Activated T-helper 1 cell treated with anti-CD3 and anti-CD28 coated beads, Interleukin-12 subunit alpha, Interleukin-12 subunit beta, Interleukin-2, Interleukin-4 antibody, amounts not matched to agents 30 ng/mL and 10 ng/mL and 1 ng/mL, durations not matched to agents 14 hours and 24 hours and 36 hours (primary cell): ENCODE results near the gene GPC1. TPM values are rescaled to one million over a fixed set of nuclear protein-coding genes. Genes with fewer than 3 reads are reported as not detected.

Experiments used
- DNase-seq: peaks from one replicate; pipeline ENCODE4 v3.0.0; 2021; ENCODE audit warnings: low spot score
- H3K27ac Mint-ChIP-seq: one replicate; pipeline ENCODE4 v1.8.0; 2021; ENCODE audit warnings: mild to moderate bottlenecking, mixed read lengths
- H3K27me3 Mint-ChIP-seq: one replicate; pipeline ENCODE4 v1.8.0; 2022; ENCODE audit warnings: mild to moderate bottlenecking, moderate library complexity, mixed read lengths; ENCODE audit not compliant: insufficient read depth
- H3K36me3 Mint-ChIP-seq: one replicate; pipeline ENCODE4 v1.8.0; 2021; ENCODE audit warnings: low read depth, mixed read lengths
- H3K4me1 Mint-ChIP-seq: one replicate; pipeline ENCODE4 v1.8.0; 2021; ENCODE audit warnings: low read depth, mixed read lengths
- H3K4me3 Mint-ChIP-seq: one replicate; pipeline ENCODE4 v1.8.0; 2021; ENCODE audit warnings: mild to moderate bottlenecking, moderate library complexity, mixed read lengths
- H3K9me3 Mint-ChIP-seq: one replicate; pipeline ENCODE4 v1.8.0; 2021; ENCODE audit warnings: mixed read lengths
- intact Hi-C: fragments of 100-400 bp; cut with micrococcal nuclease; formaldehyde crosslinking; loops from one replicate; pipeline ENCODE4 v1.15.1; 2024
- total RNA-seq: library from RNA; stranded (reverse); gene quantifications from 2 replicates; pipeline ENCODE4 v1.2.3, GENCODE V29; 2022

GPC1 gene
- total RNA-seq, 1 donor from 2014 or later = 6.2 TPM

DNA sequence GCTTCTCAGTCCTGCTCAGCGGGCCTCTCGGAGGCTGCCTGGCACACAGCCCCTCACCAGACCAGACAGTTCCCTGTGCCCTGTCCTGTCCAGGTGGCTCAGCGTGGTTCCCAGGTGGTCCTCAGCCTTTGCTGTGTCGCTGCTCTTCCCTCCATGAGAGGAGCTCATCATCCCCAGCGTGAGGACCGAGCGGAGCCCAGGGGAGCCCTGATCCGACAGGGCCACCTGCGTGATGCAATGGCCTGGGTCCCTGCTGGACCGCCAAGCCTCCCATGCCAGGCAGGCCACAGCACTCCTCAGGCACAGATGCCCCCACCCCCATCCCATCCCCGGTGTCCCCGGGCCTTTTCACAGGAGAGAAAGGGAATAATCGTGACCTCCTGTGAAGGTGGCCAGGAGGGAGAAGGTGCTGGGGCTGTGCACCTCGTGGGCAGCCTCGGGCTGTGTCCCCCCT lies 4.3 kb downstream of the GPC1 start:
- H3K27me3 Mint-ChIP-seq = peaks cover 6% of the 10 kb centered on the region
- H3K4me1 Mint-ChIP-seq = no peaks in the 10 kb centered on the region
- no peak for DNase-seq
- no peaks in the 10 kb centered on the region for H3K36me3 Mint-ChIP-seq
- intact Hi-C loops = loop anchor here (5.0 to 10.0 kb wide), 2 partner anchors 302 to 415 kb away; partner anchors contain the start of genes COPS9 and NDUFA10
- H3K9me3 Mint-ChIP-seq = no peaks in the 10 kb centered on the region
- no peak overlapping the region for H3K27ac Mint-ChIP-seq
- H3K4me3 Mint-ChIP-seq = no peak overlapping the region

DNA sequence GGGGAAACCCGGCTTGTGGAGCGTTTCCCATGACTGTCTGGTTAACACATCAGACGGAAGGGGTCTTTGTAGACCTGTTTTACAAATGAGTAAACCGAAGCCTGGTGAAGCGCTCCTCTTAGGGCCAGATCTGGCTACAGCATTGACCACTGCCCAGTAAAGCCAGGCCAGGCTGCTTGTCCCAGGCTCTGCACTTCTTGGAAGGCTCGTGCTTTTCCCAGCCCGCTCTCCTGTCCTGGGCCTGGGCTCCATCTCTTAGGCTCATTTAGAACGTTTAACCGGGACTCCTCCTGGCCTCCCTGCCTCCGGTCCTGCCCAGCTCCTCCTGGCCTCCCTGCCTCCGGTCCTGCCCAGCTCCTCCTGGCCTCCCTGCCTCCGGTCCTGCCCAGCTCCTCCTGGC lies 4.8 kb downstream of the GPC1 start:
- no peak overlapping the region for H3K27ac Mint-ChIP-seq
- no peaks in the 10 kb centered on the region for H3K9me3 Mint-ChIP-seq
- no peak overlapping the region for H3K4me3 Mint-ChIP-seq
- no peaks in the 10 kb centered on the region for H3K36me3 Mint-ChIP-seq
- no peak for DNase-seq
- intact Hi-C loops = no loop called here
- peaks cover 6% of the 10 kb centered on the region for H3K27me3 Mint-ChIP-seq
- no peaks in the 10 kb centered on the region for H3K4me1 Mint-ChIP-seq

DNA sequence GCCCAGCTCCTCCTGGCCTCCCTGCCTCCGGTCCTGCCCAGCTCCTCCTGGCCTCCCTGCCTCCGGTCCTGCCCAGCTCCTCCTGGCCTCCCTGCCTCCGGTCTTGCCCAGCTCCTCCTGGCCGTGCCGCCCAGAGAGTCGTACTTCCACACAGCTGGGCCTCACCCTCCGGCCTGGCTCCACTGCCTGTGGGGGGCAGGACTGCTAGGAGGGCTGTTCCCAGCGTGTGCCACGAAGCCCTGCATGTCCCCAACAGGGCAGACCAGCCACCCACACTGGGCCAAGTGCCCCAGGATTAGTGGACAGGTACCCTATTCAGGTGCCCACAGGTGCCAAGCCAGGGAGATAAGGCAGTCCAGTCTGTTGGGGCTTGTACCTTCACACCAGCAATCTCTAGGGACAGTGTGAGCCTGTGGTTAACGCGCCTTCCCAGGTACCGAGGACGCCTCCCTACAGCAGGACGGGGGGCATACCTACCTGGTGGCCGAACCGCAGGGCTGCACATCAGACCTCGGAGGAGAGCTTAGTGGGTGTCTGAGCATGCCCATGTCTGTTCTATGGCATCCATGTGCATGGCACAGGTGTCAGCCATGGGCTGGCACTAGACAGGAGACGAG lies 5.3 kb downstream of the GPC1 start:
- H3K36me3 Mint-ChIP-seq = no peaks in the 10 kb centered on the region

DNA sequence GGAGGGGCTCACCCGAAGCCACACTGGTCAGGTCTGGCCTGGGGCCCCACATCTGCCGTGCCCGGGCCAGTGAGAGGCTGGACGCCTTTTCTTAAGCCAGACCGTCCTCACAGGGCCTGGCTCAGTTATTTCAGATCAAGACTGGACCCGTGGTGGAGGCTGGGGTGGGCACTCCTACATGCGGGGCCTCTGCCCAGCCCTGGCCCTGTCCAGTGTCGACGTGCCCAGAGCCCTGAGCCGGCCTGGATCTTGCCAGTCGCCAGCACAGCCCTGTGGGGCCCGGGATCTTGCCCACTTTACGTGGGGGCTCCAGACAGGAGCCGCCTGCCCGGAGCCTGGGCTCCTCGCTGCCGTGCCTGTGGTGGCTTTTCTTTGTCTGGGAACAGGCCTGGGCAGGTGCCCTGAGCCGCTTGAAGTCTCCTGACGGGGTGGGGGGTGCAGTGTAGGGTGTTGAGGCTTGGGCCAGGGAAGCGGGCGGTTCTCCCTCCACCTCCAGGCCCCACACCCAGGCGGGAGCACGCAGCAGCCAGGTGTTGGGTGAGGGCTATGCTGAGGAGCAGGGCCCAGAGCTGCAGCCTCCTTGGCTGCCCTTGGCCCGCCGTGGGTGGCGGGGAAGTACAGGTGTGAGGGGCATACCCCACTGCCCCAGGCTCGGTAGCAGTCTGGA lies 6.0 kb downstream of the GPC1 start:
- intact Hi-C loops = no loop called here
- no peak overlapping the region for H3K4me3 Mint-ChIP-seq
- DNase-seq = no peak
- no peaks in the 10 kb centered on the region for H3K36me3 Mint-ChIP-seq
- peaks cover 6% of the 10 kb centered on the region for H3K27me3 Mint-ChIP-seq
- H3K4me1 Mint-ChIP-seq = no peaks in the 10 kb centered on the region
- H3K27ac Mint-ChIP-seq = no peak overlapping the region
- no peaks in the 10 kb centered on the region for H3K9me3 Mint-ChIP-seq

More for the DNA sequence above, 5.3 kb downstream of the GPC1 start:
- Mint-ChIP-seq H3K4me3 (no peak overlapping the region), H3K27ac (no peak overlapping the region), H3K27me3 (peaks cover 6% of the 10 kb centered on the region), H3K9me3 (no peaks in the 10 kb centered on the region), H3K4me1 (no peaks in the 10 kb centered on the region)
- intact Hi-C loops = no loop called here
- DNase-seq = no peak

DNA sequence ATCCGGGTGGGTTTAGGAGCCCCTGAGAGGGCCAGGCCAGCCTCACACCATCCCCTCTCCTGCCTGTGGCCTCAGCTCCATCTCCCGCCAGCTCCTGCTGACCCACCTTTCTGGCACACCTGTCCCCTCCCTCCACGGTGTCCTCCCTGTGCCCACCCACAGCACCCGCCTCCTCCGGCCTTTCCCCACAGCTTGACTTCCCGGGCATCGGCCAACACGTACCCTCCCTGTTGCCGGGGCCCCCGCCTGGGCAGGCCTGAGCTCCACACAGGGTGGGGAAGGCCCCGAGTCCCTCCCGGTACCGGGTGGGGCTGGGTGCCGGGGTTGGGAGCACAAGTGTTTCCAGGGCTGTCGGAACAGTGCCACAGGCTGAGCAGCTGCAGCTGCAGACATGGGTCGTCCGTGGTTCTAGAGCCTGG lies 6.5 kb downstream of the GPC1 start:
- no peaks in the 10 kb centered on the region for H3K4me1 Mint-ChIP-seq
- H3K36me3 Mint-ChIP-seq = no peaks in the 10 kb centered on the region
- H3K27ac Mint-ChIP-seq = no peak overlapping the region
- no peak for DNase-seq
- H3K4me3 Mint-ChIP-seq = no peak overlapping the region
- no peaks in the 10 kb centered on the region for H3K9me3 Mint-ChIP-seq
- H3K27me3 Mint-ChIP-seq = peaks cover 6% of the 10 kb centered on the region
- intact Hi-C loops = no loop called here

DNA sequence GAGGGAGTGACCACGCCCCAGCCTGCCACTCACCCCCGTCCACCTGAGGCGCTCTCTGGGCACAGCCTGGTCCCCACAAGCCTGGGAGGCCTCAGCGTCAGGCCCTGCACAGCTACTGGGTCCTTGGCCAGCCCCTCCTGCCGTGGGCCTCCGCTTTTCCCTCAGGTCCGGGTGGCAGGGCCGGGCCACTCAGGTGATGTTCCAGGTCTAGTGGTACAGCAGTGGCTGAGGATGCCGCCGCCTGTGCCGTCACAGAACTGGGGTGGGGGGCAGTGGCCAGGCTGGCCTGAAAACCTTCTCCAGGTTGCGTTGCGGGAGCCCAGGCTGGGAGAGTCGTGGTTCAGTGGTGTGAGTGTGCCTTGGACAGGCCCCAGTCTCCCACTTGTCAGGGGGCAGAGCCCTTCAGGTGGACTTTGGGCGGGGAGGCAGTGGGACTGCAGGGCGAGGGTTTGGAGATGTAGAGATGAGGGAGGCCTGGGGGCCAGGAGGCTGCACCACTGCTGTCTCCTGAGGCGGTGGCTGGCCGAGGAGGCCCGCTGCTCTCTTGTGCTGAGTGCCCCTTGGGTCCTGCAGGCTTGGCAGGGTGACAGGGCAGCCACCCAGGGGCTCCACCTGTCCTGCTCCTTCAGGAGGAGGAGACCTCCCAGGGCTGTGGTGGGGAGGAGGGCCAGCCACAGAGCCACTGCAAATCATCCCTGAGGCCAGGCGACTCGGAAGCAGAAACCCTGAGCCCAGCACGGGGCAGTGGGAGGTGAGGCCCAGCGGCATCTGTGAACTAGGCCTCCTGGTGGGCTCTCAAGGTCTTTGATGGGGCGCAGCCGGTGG lies 7.6 kb downstream of the GPC1 start:
- intact Hi-C loops = no loop called here
- no peak overlapping the region for H3K27ac Mint-ChIP-seq
- DNase-seq = no peak
- H3K36me3 Mint-ChIP-seq = no peaks in the 10 kb centered on the region
- H3K9me3 Mint-ChIP-seq = no peaks in the 10 kb centered on the region
- H3K27me3 Mint-ChIP-seq = no peaks in the 10 kb centered on the region
- H3K4me1 Mint-ChIP-seq = no peaks in the 10 kb centered on the region
- no peak overlapping the region for H3K4me3 Mint-ChIP-seq

DNA sequence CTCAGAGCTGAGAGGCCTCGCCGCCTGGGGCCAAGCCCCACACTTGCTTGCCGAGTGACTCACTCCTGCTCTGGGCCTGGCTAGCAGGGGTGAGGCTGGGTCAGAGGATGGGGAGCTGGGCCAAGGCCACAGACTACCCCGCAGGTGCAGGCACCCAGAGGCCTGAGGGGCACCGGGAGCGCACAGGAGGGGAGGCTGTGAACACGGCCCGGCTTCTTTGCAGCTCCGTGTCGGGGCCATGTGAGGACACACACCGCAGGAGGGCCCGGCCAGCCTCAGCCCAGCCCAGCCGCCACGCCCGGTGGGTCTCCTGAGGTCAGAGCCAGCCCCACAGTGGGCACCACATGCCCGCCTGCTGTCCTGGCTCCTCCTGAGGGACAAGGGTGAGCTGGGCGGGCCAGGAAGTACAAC lies 8.4 kb downstream of the GPC1 start:
- Mint-ChIP-seq H3K36me3 (no peaks in the 10 kb centered on the region), H3K4me3 (no peak overlapping the region), H3K27me3 (no peaks in the 10 kb centered on the region), H3K4me1 (no peaks in the 10 kb centered on the region), H3K27ac (no peak overlapping the region), H3K9me3 (no peaks in the 10 kb centered on the region)
- intact Hi-C loops = no loop called here
- DNase-seq = no peak

DNA sequence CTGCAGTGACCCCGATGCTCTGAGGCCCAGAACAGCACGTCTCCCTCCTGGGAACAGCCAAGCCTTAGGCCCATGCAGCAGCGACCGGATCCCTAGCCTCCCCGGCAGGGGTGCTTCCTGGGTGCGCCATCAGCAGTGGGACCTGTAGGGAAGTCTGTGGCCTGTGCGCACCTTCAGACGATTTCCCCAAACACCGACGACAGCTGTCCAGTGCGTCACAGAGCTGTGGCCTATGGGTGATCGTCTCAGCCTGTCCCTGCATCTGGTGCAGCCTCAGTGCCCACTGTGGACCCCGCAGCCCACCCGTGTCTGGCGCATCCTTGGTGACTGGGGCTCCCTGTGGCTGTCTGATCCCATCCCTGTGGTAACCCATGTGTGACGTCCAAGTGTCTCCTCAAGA lies 9.0 kb downstream of the GPC1 start:
- H3K4me3 Mint-ChIP-seq = no peak overlapping the region
- no peaks in the 10 kb centered on the region for H3K9me3 Mint-ChIP-seq
- no peak for DNase-seq
- H3K4me1 Mint-ChIP-seq = no peaks in the 10 kb centered on the region
- no peak overlapping the region for H3K27ac Mint-ChIP-seq
- no peaks in the 10 kb centered on the region for H3K36me3 Mint-ChIP-seq
- intact Hi-C loops = no loop called here
- H3K27me3 Mint-ChIP-seq = no peaks in the 10 kb centered on the region

DNA sequence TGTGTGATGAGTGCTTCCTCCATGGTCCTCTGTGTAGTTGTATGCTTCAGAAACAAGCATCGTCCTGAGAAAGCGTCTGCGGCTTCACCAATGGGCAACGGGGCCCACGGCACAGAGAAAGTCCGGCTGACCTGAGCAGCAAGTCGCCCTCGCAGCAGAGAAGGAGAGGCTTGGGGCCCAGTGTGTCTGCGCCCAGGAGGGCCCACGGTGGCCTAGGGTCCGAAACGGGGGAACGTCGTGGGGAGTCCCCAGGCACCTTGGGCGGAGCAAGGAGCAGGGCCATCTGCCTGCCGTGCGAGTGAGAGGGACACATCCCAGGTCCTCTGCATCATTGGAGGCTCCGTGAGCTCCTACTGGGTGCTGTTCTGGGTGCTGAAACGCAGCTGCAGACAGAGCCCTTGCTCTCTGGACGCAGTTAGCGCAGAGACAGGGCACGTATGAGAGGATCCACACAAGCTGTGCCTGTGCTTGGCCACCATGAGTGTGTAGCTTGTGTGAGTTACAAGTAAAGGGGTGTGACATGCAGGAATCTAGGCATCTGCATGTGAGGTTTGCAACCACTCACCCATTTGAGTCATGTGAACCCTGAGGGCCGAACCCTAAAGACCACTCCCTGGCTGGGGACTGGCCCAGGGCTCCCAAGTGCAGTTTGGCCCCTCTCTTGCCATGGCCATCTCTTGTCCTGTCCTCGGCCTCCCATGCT lies 10.6 kb downstream of the GPC1 start:
- no peak overlapping the region for H3K4me3 Mint-ChIP-seq

DNA sequence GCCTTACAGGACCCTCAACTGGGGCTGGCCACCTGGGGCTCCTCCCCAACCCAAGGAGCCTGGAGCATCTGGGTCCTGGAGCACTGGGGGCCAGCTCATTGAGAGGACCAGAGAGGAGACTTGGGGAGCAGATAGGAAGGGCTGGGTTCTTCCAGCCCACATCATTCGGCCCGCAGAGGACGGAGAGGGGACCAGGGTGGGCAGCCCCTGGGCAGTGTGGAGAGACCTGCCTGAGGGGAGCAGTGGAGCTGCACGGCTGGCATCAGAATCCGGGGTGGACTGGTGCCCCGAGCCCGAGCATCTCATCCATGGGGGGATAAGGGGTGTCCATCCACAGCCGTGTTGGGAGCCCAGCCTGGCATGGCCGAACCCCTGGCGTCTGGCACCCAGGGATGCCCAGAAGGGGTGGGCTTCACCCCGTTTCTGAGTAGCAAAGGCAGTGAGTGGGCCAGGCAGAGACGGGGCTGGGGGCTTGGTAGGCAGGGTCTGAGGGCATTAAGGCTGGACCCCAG lies 11.3 kb downstream of the GPC1 start:
- Mint-ChIP-seq H3K36me3 (no peaks in the 10 kb centered on the region), H3K4me3 (no peak overlapping the region), H3K27ac (no peak overlapping the region), H3K4me1 (no peaks in the 10 kb centered on the region), H3K27me3 (peaks cover 14% of the 10 kb centered on the region), H3K9me3 (no peaks in the 10 kb centered on the region)
- intact Hi-C loops = no loop called here
- no peak for DNase-seq

More for the DNA sequence above, 10.6 kb downstream of the GPC1 start:
- H3K27me3 Mint-ChIP-seq = peaks cover 8% of the 10 kb centered on the region
- no peaks in the 10 kb centered on the region for H3K9me3 Mint-ChIP-seq
- no peaks in the 10 kb centered on the region for H3K4me1 Mint-ChIP-seq
- no peak for DNase-seq
- no peaks in the 10 kb centered on the region for H3K36me3 Mint-ChIP-seq
- no peak overlapping the region for H3K27ac Mint-ChIP-seq
- intact Hi-C loops = no loop called here

DNA sequence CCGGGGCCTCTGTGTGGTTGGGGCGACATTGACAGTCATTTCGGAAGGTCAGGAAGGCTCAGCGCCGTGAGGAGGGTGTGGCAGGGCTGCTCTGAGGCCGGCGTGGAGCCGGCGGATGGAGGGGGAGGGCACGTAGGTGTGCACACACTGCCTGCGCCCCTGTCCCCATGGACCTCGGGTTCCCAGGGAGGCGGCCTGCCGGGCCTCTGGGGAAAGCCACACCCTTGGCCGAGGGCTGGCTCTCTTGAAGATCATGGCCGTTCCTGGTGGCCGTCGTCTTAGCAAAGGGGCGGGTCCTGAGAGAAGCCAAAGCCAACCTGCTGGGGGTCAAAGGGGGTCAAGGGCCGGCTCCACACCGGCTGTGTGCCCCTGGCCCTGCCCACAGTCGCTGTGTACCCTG lies 11.9 kb downstream of the GPC1 start:
- peaks cover 19% of the 10 kb centered on the region for H3K27me3 Mint-ChIP-seq
- H3K4me1 Mint-ChIP-seq = no peaks in the 10 kb centered on the region
- H3K4me3 Mint-ChIP-seq = no peak overlapping the region
- no peaks in the 10 kb centered on the region for H3K9me3 Mint-ChIP-seq
- no peak overlapping the region for H3K27ac Mint-ChIP-seq
- no peaks in the 10 kb centered on the region for H3K36me3 Mint-ChIP-seq
- DNase-seq = no peak
- intact Hi-C loops = no loop called here

DNA sequence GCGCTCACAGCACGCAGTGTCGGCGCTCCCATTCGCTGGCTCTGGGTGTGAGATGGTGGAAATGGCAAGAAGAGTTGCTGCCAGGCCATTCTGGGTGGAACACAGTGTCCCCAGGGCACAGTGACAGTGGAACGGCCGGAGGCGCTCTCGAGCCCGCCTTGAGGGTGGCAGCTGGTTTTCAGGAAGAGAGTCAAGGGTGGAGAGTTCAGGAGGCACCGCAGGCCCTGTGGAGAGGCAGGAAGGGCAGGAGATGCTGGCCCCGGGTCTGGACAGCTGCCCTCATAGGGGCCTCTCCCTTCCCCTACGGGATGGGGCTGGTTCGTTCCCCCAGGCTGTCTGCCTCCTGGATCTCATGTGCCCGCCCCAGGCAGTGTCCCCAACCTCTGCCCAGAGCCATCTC lies 12.5 kb downstream of the GPC1 start:
- no peaks in the 10 kb centered on the region for H3K36me3 Mint-ChIP-seq
- no peaks in the 10 kb centered on the region for H3K9me3 Mint-ChIP-seq
- no peaks in the 10 kb centered on the region for H3K4me1 Mint-ChIP-seq
- H3K4me3 Mint-ChIP-seq = no peak overlapping the region
- H3K27ac Mint-ChIP-seq = no peak overlapping the region
- DNase-seq = no peak
- peaks cover 19% of the 10 kb centered on the region for H3K27me3 Mint-ChIP-seq
- intact Hi-C loops = no loop called here
